H1 (cell line): Measurements from ENCODE around the gene TAF12. TPM values are rescaled to one million over a fixed set of nuclear protein-coding genes. Genes with fewer than 3 reads are reported as not detected.
"Not testable (repeated sequence)": the region's sequence is repeated elsewhere in the genome, so short reads cannot be mapped to it uniquely, and the experiment has no call there.

ENCODE experiments used
- CTCF ChIA-PET: fragments of 300-600 bp; sonication (Branson Sonifier 250); formaldehyde crosslinking; loops from one replicate; lab custom pipeline; 2021; ENCODE audit not compliant: partially characterized antibody; lab: Charles Lee
- POLR2A ChIA-PET: fragments of 300-600 bp; sonication (Branson Sonifier 250); formaldehyde crosslinking; loops from one replicate; lab custom pipeline; 2021; ENCODE audit warnings: inconsistent platforms; ENCODE audit not compliant: partially characterized antibody; lab: Charles Lee
- DNase-seq, 2 experiments: peaks; one replicate each; pipeline versions ENCODE4 v3.0.0 to v3.0.0-alpha.2; 2010 to 2022; ENCODE audit warnings: low spot score in 2 of 2, low read depth in 1 of 2, mixed read lengths in 1 of 2
- FAIRE-seq: peaks from 2 replicates; lab custom pipeline; 2011; peaks lifted over from hg19 to GRCh38; lab: Jason Lieb, UNC
- H2AFZ ChIP-seq: 2 replicates; pipeline ENCODE4 v1.8.1; 2012; ENCODE audit warnings: low read length, inconsistent platforms
- H2AK5ac ChIP-seq: 2 replicates; pipeline ENCODE4 v1.6.1; 2013; ENCODE audit warnings: low read depth, low read length
- H2BK120ac ChIP-seq: replicated peaks from 2 replicates; pipeline ENCODE3; 2013; ENCODE audit warnings: low read depth, low read length, inconsistent platforms
- H2BK12ac ChIP-seq: 2 replicates; pipeline ENCODE4 v1.6.1; 2013; ENCODE audit warnings: low read depth, low read length
- H2BK15ac ChIP-seq: 2 replicates; pipeline ENCODE4 v1.6.1; 2013; ENCODE audit warnings: low read length
- H2BK20ac ChIP-seq: 2 replicates; pipeline ENCODE4 v1.6.1; 2013; ENCODE audit warnings: low read length
- H2BK5ac ChIP-seq: 2 replicates; pipeline ENCODE4 v1.6.1; 2013; ENCODE audit warnings: low read depth, low read length
- H3K14ac ChIP-seq: 2 replicates; pipeline ENCODE4 v1.6.1; 2013; ENCODE audit warnings: inconsistent platforms; ENCODE audit not compliant: insufficient read length
- H3K18ac ChIP-seq: 2 replicates; pipeline ENCODE4 v1.6.1; 2013; ENCODE audit warnings: low read length; ENCODE audit errors: extremely low read depth
- H3K23ac ChIP-seq: 2 replicates; pipeline ENCODE4 v1.6.1; 2013; ENCODE audit warnings: inconsistent platforms; ENCODE audit not compliant: insufficient read length
- H3K23me2 ChIP-seq: 2 replicates; pipeline ENCODE4 v1.6.1; 2013; ENCODE audit warnings: low read depth, low read length
- H3K27ac ChIP-seq: 2 replicates; pipeline ENCODE4 v1.6.1; 2011; ENCODE audit warnings: low read depth, low read length, inconsistent platforms
- H3K27me3 ChIP-seq, 4 experiments: replicated peaks in 1 of 4; 1 replicate in 1 of 4; 2 replicates in 3 of 4; pipeline versions ENCODE4 v1.6.1 to v1.8.1; 2011 to 2013; ENCODE audit warnings: low read length in 3 of 4, mild to moderate bottlenecking in 3 of 4, inconsistent platforms in 2 of 4, mixed read lengths in 2 of 4, moderate library complexity in 1 of 4; ENCODE audit not compliant: control insufficient read depth in 3 of 4, insufficient read depth in 3 of 4; ENCODE audit errors: extremely low read depth in 1 of 4
- H3K36me3 ChIP-seq, 4 experiments: 2 replicates each; pipeline versions ENCODE4 v1.6.1 to v1.8.1; 2011 to 2013; ENCODE audit warnings: mild to moderate bottlenecking in 4 of 4, low read length in 3 of 4, moderate library complexity in 2 of 4, control low read depth in 1 of 4, inconsistent platforms in 1 of 4; ENCODE audit not compliant: insufficient read depth in 4 of 4, control insufficient read depth in 2 of 4
- H3K4ac ChIP-seq: replicated peaks from 2 replicates; pipeline ENCODE3; 2013; ENCODE audit warnings: low read length, low read depth, mixed read lengths, inconsistent platforms; ENCODE audit not compliant: insufficient read length
- H3K4me1 ChIP-seq, 4 experiments: replicated peaks in 1 of 4; 1 replicate in 1 of 4; 2 replicates in 3 of 4; pipeline versions ENCODE4 v1.6.1 to v1.8.1; 2011 to 2013; ENCODE audit warnings: low read length in 3 of 4, inconsistent platforms in 2 of 4, mixed read lengths in 1 of 4; ENCODE audit not compliant: insufficient read depth in 4 of 4, control insufficient read depth in 3 of 4
- H3K4me2 ChIP-seq, 2 experiments: 2 replicates each; pipeline versions ENCODE4 v1.6.1 to v1.8.1; 2011 to 2013; ENCODE audit warnings: low read depth in 2 of 2, low read length in 2 of 2, control low read depth in 1 of 2, inconsistent platforms in 1 of 2, mild to moderate bottlenecking in 1 of 2; ENCODE audit not compliant: insufficient read depth in 1 of 2
- H3K4me3 ChIP-seq, 4 experiments: fragments of 200-600, 300-600 bp in 1 of 4; sonication (generic), shearing (Covaris generic), sonication (Bioruptor Twin) in 1 of 4; 2 replicates each; pipeline versions ENCODE4 v1.5.1 to v1.8.1; 2011 to 2016; ENCODE audit warnings: low read length in 4 of 4, low read depth in 3 of 4, control low read depth in 2 of 4, inconsistent platforms in 2 of 4, mild to moderate bottlenecking in 2 of 4, mixed read lengths in 1 of 4, moderate library complexity in 1 of 4; ENCODE audit not compliant: insufficient read depth in 2 of 4; ENCODE audit errors: extremely low read depth in 1 of 4
- H3K56ac ChIP-seq: replicated peaks from 2 replicates; pipeline ENCODE3; 2013; ENCODE audit warnings: low read depth, mild to moderate bottlenecking, mixed read lengths, low read length, inconsistent platforms; ENCODE audit not compliant: insufficient read length
- H3K79me1 ChIP-seq: 2 replicates; pipeline ENCODE4 v1.6.1; 2013; ENCODE audit warnings: low read depth, low read length, control low read depth
- H3K79me2 ChIP-seq, 2 experiments: 2 replicates each; pipeline versions ENCODE4 v1.6.1 to v1.8.1; 2012 to 2013; ENCODE audit warnings: low read length in 2 of 2, mild to moderate bottlenecking in 2 of 2, inconsistent platforms in 1 of 2; ENCODE audit not compliant: insufficient read depth in 2 of 2, control insufficient read depth in 1 of 2
- H3K9ac ChIP-seq, 4 experiments: replicated peaks in 1 of 4; 1 replicate in 1 of 4; 2 replicates in 3 of 4; pipeline versions ENCODE4 v1.6.1 to v1.8.1; 2011 to 2013; ENCODE audit warnings: low read depth in 3 of 4, low read length in 3 of 4, control low read depth in 2 of 4, mild to moderate bottlenecking in 2 of 4, moderate library complexity in 2 of 4, inconsistent platforms in 1 of 4; ENCODE audit errors: extremely low read depth in 1 of 4
- H3K9me3 ChIP-seq, 2 experiments: 2 replicates each; pipeline versions ENCODE4 v1.6.1 to v1.8.1; 2012 to 2013; ENCODE audit warnings: mild to moderate bottlenecking in 2 of 2, moderate library complexity in 2 of 2, control low read depth in 1 of 2, inconsistent platforms in 1 of 2, low read depth in 1 of 2, low read length in 1 of 2, mixed read lengths in 1 of 2; ENCODE audit not compliant: insufficient read depth in 2 of 2
- H4K20me1 ChIP-seq, 2 experiments: replicated peaks in 1 of 2; 2 replicates each; pipeline versions ENCODE3 to v1.8.1; 2011 to 2013; ENCODE audit warnings: inconsistent platforms in 2 of 2, low read length in 2 of 2, mild to moderate bottlenecking in 1 of 2; ENCODE audit not compliant: insufficient read depth in 2 of 2, control insufficient read depth in 1 of 2
- H4K5ac ChIP-seq: 2 replicates; pipeline ENCODE4 v1.6.1; 2013; ENCODE audit warnings: low read length, low read depth, mixed read lengths, inconsistent platforms; ENCODE audit not compliant: insufficient read length
- H4K8ac ChIP-seq: 2 replicates; pipeline ENCODE4 v1.8.0; 2013; ENCODE audit warnings: mild to moderate bottlenecking, moderate library complexity, low read length, inconsistent platforms; ENCODE audit not compliant: insufficient read depth; ENCODE audit errors: extremely low read depth
- H4K91ac ChIP-seq: replicated peaks from 2 replicates; pipeline ENCODE3; 2013; ENCODE audit warnings: low read length, mixed read lengths, inconsistent platforms; ENCODE audit not compliant: insufficient read length
- MAFK ChIP-seq: IDR thresholded peaks from 2 replicates; pipeline ENCODE4 v1.6.1; 2012; ENCODE audit warnings: low read depth, mild to moderate bottlenecking, improper control_type of control experiment, low read length
- RAD21 ChIP-seq, 2 experiments: IDR thresholded peaks in 1 of 2; conservative IDR thresholded peaks in 1 of 2; 2 replicates each; pipeline ENCODE4 v1.6.1; 2011; ENCODE audit warnings: low read depth in 2 of 2, low read length in 2 of 2, improper control_type of control experiment in 1 of 2, inconsistent platforms in 1 of 2, mild to moderate bottlenecking in 1 of 2, moderate library complexity in 1 of 2
- TEAD4 ChIP-seq: IDR thresholded peaks from 2 replicates; pipeline ENCODE4 v1.6.1; 2012; ENCODE audit warnings: low read depth, low read length, inconsistent platforms, mixed read lengths
- whole genome bisulfite sequencing, 2 experiments: shearing (Covaris generic) in 1 of 2; methylation state at CpG; one replicate each; pipeline versions ENCODE4 v1.1.6 to v1.1.7; 2013 to 2015; ENCODE audit warnings: low lambda C conversion rate in 2 of 2, mixed read lengths in 2 of 2, inconsistent platforms in 1 of 2, low coverage in 1 of 2, missing lambda C conversion rate in 1 of 2; ENCODE audit not compliant: insufficient replicate concordance in 2 of 2, insufficient coverage in 1 of 2, insufficient read length in 1 of 2; ENCODE audit errors: extremely low coverage in 1 of 2, missing lambda C conversion rate in 1 of 2; 5-methylcytosine and 5-hydroxymethylcytosine counted together
- polyA plus RNA-seq, 7 experiments: library from polyadenylated mRNA; depleted of rRNA in 3 of 7; stranded (reverse) in 5 of 7; unstranded in 2 of 7; fragments of >200 nt in 5 of 7; fragments of 200-250 nt in 2 of 7; gene quantifications; 1 replicate in 5 of 7; 2 replicates in 1 of 7; 4 replicates in 1 of 7; pipeline versions ENCODE4 v1.2.1 to v1.2.3, GENCODE V29; 2011 to 2013; ENCODE audit warnings: missing spikeins in 2 of 7, mixed read lengths in 2 of 7
- total RNA-seq: library from RNA; stranded (reverse); fragmentation: NEBNext Ultra II Directional; extraction: Animal tissue kit (Norgen Biotek cat#: 25700); gene quantifications from 2 replicates; pipeline ENCODE4 v1.2.1, GENCODE V29; 2021
- TF ChIP-seq, protein P1 (sequence below), 3 experiments: IDR thresholded peaks; 1 replicate in 2 of 3; 2 replicates in 1 of 3; pipeline versions ENCODE4 v1.5.1 to v1.6.1; 2011; ENCODE audit warnings: low read length in 3 of 3, mild to moderate bottlenecking in 3 of 3, inconsistent platforms in 2 of 3, low read depth in 1 of 3, moderate library complexity in 1 of 3; ENCODE audit not compliant: insufficient read depth in 1 of 3; ENCODE audit errors: control extremely low read depth in 1 of 3

TAF12 gene
- total and polyA plus RNA-seq, 2 of the 8 experiments (the other 6 are each of a cell fraction or from before 2014, with no cell fraction given), result 25.1 to 27.2 TPM

DNA sequence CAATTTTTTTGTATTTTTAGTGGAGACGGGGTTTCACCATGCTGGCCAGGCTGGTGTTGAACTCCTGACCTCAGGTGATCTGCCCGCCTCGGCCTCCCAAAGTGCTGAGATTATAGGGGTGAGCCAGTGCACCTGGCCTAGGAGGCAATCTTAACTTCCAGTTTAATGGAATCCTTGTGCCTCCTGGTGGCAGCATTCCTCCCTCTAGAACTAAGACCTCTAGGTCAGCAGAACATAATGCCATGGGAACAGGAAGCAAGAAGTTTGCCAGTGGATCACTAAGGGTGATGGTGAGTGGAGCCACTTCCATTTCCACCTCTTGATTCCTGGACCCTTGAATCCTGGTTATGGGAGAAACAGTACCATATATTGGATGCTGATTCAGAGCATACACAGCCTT lies 11.0 kb upstream of the TAF12 start:
- not testable (repeated sequence) for FAIRE-seq, H3K9me3 ChIP-seq, H2BK20ac ChIP-seq, H3K9ac ChIP-seq, H3K4ac ChIP-seq, H3K4me3 ChIP-seq, H3K23ac ChIP-seq, H4K91ac ChIP-seq, H2AK5ac ChIP-seq, H2BK12ac ChIP-seq, H4K20me1 ChIP-seq, H3K79me1 ChIP-seq, H3K79me2 ChIP-seq, H2AFZ ChIP-seq, H2BK5ac ChIP-seq, H3K4me1 ChIP-seq, H4K5ac ChIP-seq, H3K14ac ChIP-seq, H3K27me3 ChIP-seq, H2BK120ac ChIP-seq, H3K4me2 ChIP-seq, H3K56ac ChIP-seq, H3K27ac ChIP-seq, H3K36me3 ChIP-seq, H3K23me2 ChIP-seq, H4K8ac ChIP-seq, H2BK15ac ChIP-seq, H3K18ac ChIP-seq
- peak in 1 of 2 experiments; percentile 52 for DNase-seq
- CTCF ChIA-PET, result interaction anchor here (0.6 to 2.2 kb wide), 3 partner anchors 88 to 223 kb away, joined by 3 to 7 read pairs (median 4); no protein-coding TSS in a partner anchor
- TF ChIP-seq, protein P1, sequence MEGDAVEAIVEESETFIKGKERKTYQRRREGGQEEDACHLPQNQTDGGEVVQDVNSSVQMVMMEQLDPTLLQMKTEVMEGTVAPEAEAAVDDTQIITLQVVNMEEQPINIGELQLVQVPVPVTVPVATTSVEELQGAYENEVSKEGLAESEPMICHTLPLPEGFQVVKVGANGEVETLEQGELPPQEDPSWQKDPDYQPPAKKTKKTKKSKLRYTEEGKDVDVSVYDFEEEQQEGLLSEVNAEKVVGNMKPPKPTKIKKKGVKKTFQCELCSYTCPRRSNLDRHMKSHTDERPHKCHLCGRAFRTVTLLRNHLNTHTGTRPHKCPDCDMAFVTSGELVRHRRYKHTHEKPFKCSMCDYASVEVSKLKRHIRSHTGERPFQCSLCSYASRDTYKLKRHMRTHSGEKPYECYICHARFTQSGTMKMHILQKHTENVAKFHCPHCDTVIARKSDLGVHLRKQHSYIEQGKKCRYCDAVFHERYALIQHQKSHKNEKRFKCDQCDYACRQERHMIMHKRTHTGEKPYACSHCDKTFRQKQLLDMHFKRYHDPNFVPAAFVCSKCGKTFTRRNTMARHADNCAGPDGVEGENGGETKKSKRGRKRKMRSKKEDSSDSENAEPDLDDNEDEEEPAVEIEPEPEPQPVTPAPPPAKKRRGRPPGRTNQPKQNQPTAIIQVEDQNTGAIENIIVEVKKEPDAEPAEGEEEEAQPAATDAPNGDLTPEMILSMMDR (IDR thresholded peaks at IDR 0.05; ENCODE audit: control extremely low read depth in 1 of 3, insufficient read depth in 1 of 3, low read depth in 1 of 3, low read length in 3 of 3), result peak in 2 of 3 experiments; percentile 54 to 56; a peak in 3 of 4 replicates
- TF ChIP-seq RAD21 (IDR thresholded peaks at IDR 0.05 in 1 of 2, conservative IDR thresholded peaks at IDR 0.05 in 1 of 2; ENCODE audit: low read depth in 2 of 2, low read length in 2 of 2) (peak; percentile 56 to 73), MAFK (0 out of 2 replicates have a peak, but pooled peaks have one; percentile 14), TEAD4 (peak; percentile 62)
- WGBS, 2 experiments, result 90% methylated on average over 3 of the region's 3 CpGs; no CpG with 5 or more reads in 1 of the 2 experiments
- POLR2A ChIA-PET, result interaction anchor here (1.2 to 1.7 kb wide), 2 partner anchors 15 to 98 kb away, joined by 3 to 7 read pairs; partner anchors contain the start of gene GMEB1
